Measurements from ENCODE around the gene MAP2K5. TPM values are rescaled to one million over a fixed set of nuclear protein-coding genes. Genes with fewer than 3 reads are reported as not detected.

Gene MAP2K5
- total and polyA plus RNA-seq, 9 of the 15 experiments (the other 6 are each of a cell fraction or from before 2014, with no cell fraction given), result 0.41 to 16.5 (median 7.5) TPM

DNA sequence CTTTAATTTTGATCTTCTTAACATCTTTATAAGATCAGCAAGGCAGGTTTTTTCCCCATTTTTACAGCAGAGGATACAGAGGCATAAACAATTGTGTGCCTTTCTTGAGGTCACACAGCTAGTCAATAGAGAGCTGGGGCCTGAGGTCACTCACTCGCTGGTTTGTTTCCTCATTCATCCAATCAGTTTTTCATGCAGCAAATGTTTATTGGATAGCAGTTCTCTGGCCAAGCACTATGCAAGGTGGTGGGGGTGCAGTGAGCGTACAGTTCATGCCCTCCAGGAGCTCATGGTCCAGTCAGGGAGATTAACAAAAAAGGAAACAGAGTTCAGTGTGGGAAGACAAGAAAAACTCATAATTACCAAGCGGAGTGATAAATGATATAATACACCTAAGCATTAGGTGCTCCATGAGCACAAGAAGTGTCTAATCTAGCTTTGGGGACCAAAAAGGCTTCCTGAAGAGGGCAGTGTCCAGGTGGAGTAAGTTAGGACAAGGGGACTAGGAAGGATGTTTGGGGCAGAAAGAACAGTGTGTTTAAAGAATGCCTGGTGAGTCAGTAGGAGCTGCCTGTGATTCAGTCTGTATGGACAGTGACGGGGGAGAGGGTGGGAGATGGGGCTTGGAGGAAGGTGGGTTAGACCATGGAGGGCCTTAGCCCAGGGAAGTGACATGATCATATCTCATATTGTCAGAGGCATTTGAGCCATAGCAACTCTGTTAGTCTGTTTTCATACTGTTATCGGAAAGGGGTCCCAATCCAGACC is 29.3 kb downstream of the MAP2K5 start (continued):
- TF ChIP-seq, protein P1, sequence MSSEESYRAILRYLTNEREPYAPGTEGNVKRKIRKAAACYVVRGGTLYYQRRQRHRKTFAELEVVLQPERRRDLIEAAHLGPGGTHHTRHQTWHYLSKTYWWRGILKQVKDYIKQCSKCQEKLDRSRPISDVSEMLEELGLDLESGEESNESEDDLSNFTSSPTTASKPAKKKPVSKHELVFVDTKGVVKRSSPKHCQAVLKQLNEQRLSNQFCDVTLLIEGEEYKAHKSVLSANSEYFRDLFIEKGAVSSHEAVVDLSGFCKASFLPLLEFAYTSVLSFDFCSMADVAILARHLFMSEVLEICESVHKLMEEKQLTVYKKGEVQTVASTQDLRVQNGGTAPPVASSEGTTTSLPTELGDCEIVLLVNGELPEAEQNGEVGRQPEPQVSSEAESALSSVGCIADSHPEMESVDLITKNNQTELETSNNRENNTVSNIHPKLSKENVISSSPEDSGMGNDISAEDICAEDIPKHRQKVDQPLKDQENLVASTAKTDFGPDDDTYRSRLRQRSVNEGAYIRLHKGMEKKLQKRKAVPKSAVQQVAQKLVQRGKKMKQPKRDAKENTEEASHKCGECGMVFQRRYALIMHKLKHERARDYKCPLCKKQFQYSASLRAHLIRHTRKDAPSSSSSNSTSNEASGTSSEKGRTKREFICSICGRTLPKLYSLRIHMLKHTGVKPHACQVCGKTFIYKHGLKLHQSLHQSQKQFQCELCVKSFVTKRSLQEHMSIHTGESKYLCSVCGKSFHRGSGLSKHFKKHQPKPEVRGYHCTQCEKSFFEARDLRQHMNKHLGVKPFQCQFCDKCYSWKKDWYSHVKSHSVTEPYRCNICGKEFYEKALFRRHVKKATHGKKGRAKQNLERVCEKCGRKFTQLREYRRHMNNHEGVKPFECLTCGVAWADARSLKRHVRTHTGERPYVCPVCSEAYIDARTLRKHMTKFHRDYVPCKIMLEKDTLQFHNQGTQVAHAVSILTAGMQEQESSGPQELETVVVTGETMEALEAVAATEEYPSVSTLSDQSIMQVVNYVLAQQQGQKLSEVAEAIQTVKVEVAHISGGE (CRISPR knock-in tag; IDR thresholded peaks at IDR 0.05), result no peak
- TF ChIP-seq ZFP1 (CRISPR knock-in tag; IDR thresholded peaks at IDR 0.05) (no peak), ZNF699 (CRISPR knock-in tag; IDR thresholded peaks at IDR 0.05; ENCODE audit: insufficient replicate concordance) (no peak), GABPB2 (CRISPR knock-in tag; conservative IDR thresholded peaks at IDR 0.05) (no peak), CBX5 (IDR thresholded peaks at IDR 0.05; ENCODE audit: borderline replicate concordance, low read depth) (no peak), RBM17 (IDR thresholded peaks at IDR 0.05; ENCODE audit: borderline replicate concordance, low read depth, low read length) (no peak), FIP1L1 (IDR thresholded peaks at IDR 0.05; ENCODE audit: low read depth, low read length, poor library complexity, severe bottlenecking) (no peak)
